SK-N-MC (cell line): Measurements from ENCODE around the gene MFSD6L.

Source experiments
- DNase-seq: peaks from one replicate; pipeline ENCODE4 v3.0.0-alpha.2; 2011; ENCODE audit warnings: low read depth, low spot score
- H3K27ac ChIP-seq: fragments of 200-600 bp; sonication (generic); 2 replicates; pipeline ENCODE4 v1.5.1; 2016; ENCODE audit warnings: mixed run types
- H3K36me3 ChIP-seq: fragments of 200-600 bp; sonication (generic); 2 replicates; pipeline ENCODE4 v1.6.1; 2017; ENCODE audit warnings: antibody characterized with exemption, low read length, mixed read lengths; ENCODE audit not compliant: insufficient read depth
- H3K4me3 ChIP-seq: fragments of 200-600 bp; sonication (generic); 2 replicates; pipeline ENCODE4 v1.5.1; 2016
- H3K9ac ChIP-seq: fragments of 200-600 bp; sonication (generic); 2 replicates; pipeline ENCODE4 v1.8.0; 2017; ENCODE audit warnings: mixed run types, mixed read lengths; ENCODE audit not compliant: insufficient read length
- H3K9me3 ChIP-seq: fragments of 200-600 bp; sonication (generic); 2 replicates; pipeline ENCODE4 v1.6.1; 2017; ENCODE audit warnings: low read depth, mild to moderate bottlenecking, antibody characterized with exemption, low read length, moderate library complexity, mixed read lengths
- EZH2 ChIP-seq: fragments of 200-600 bp; sonication (generic); IDR thresholded peaks from one replicate; pipeline ENCODE4 v1.6.1; 2017; ENCODE audit warnings: antibody characterized with exemption
- FOXP2 ChIP-seq: optimal IDR thresholded peaks from 2 replicates; pipeline ENCODE3; 2011; ENCODE audit warnings: mild to moderate bottlenecking, moderate library complexity; ENCODE audit not compliant: insufficient read depth; ENCODE audit errors: extremely low read length, control extremely low read depth
- POLR2AphosphoS5 ChIP-seq: IDR thresholded peaks from 2 replicates; pipeline ENCODE4 v1.6.1; 2012; ENCODE audit warnings: mild to moderate bottlenecking, low read depth, low read length, borderline replicate concordance

The MFSD6L gene

GRCh38 chr17:8791910-8792270 is 7.3 kb downstream of the MFSD6L start:
- no peak for TF ChIP-seq EZH2
- no peak for TF ChIP-seq POLR2AphosphoS5
- no peak for TF ChIP-seq FOXP2
- Histone ChIP-seq H3K9ac (no peak overlapping the region), H3K36me3 (no peaks in the 10 kb centered on the region), H3K4me3 (no peak overlapping the region), H3K9me3 (no peaks in the 10 kb centered on the region; the same call in 1 of the 2 replicates), H3K27ac (no peak overlapping the region)
- DNase-seq, result no peak

GRCh38 chr17:8791248-8791909 is 7.8 kb downstream of the MFSD6L start:
- H3K27ac ChIP-seq, result no peak overlapping the region
- H3K9me3 ChIP-seq, result no peaks in the 10 kb centered on the region; the same call in 1 of the 2 replicates
- TF ChIP-seq EZH2, result no peak
- no peak for TF ChIP-seq FOXP2
- TF ChIP-seq POLR2AphosphoS5, result no peak
- no peak overlapping the region for H3K4me3 ChIP-seq
- H3K9ac ChIP-seq, result no peak overlapping the region
- no peaks in the 10 kb centered on the region for H3K36me3 ChIP-seq
- no peak for DNase-seq

- Histone ChIP-seq H3K27ac (no peak overlapping the region), H3K9me3 (no peaks in the 10 kb centered on the region; the same call in 1 of the 2 replicates), H3K9ac (no peak overlapping the region), H3K4me3 (no peak overlapping the region), H3K36me3 (no peaks in the 10 kb centered on the region)
- no peak for DNase-seq
- TF ChIP-seq FOXP2 (no peak), POLR2AphosphoS5 (no peak), EZH2 (no peak)
These were observed 9.4 kb downstream of the MFSD6L start for GRCh38 chr17:8789743-8790142.

- no peak overlapping the region for H3K4me3 ChIP-seq
- no peaks in the 10 kb centered on the region for H3K36me3 ChIP-seq
- DNase-seq, result no peak
- no peak overlapping the region for H3K27ac ChIP-seq
- H3K9ac ChIP-seq, result no peak overlapping the region
- TF ChIP-seq EZH2 (no peak), FOXP2 (no peak), POLR2AphosphoS5 (no peak)
- no peaks in the 10 kb centered on the region; the same call in 1 of the 2 replicates for H3K9me3 ChIP-seq
These were observed 10.2 kb downstream of the MFSD6L start for GRCh38 chr17:8788998-8789397.

- Histone ChIP-seq H3K36me3 (no peaks in the 10 kb centered on the region), H3K27ac (no peak overlapping the region), H3K9me3 (no peaks in the 10 kb centered on the region), H3K4me3 (no peak overlapping the region), H3K9ac (no peak overlapping the region)
- TF ChIP-seq FOXP2 (no peak), EZH2 (no peak), POLR2AphosphoS5 (no peak)
- peak; percentile 24 for DNase-seq
These were observed 13.4 kb downstream of the MFSD6L start for GRCh38 chr17:8785547-8786413.

- DNase-seq, result no peak
- no peak for TF ChIP-seq FOXP2
- TF ChIP-seq POLR2AphosphoS5, result no peak
- TF ChIP-seq EZH2, result no peak
- H3K9me3 ChIP-seq, result no peaks in the 10 kb centered on the region
- no peaks in the 10 kb centered on the region for H3K36me3 ChIP-seq
- no peak overlapping the region for H3K9ac ChIP-seq
- no peak overlapping the region for H3K4me3 ChIP-seq
- no peak overlapping the region for H3K27ac ChIP-seq
These were observed 17.0 kb downstream of the MFSD6L start for GRCh38 chr17:8782176-8782575.

- no peak for DNase-seq
- no peak overlapping the region for H3K27ac ChIP-seq
- TF ChIP-seq EZH2, result no peak
- no peak for TF ChIP-seq POLR2AphosphoS5
- H3K9ac ChIP-seq, result no peak overlapping the region
- H3K36me3 ChIP-seq, result no peaks in the 10 kb centered on the region
- no peak overlapping the region for H3K4me3 ChIP-seq
- H3K9me3 ChIP-seq, result no peaks in the 10 kb centered on the region
These were observed 17.4 kb downstream of the MFSD6L start for GRCh38 chr17:8781776-8782175.

GRCh38 chr17:8776881-8777280 is 22.3 kb downstream of the MFSD6L start:
- DNase-seq, result no peak
- no peak overlapping the region for H3K9ac ChIP-seq

GRCh38 chr17:8776248-8776647 is 22.9 kb downstream of the MFSD6L start:
- no peak for DNase-seq
- Histone ChIP-seq H3K9me3 (no peaks in the 10 kb centered on the region), H3K27ac (no peak overlapping the region), H3K4me3 (no peak overlapping the region), H3K9ac (no peak overlapping the region), H3K36me3 (no peaks in the 10 kb centered on the region)
- TF ChIP-seq FOXP2, result no peak
- no peak for TF ChIP-seq POLR2AphosphoS5
- no peak for TF ChIP-seq EZH2

More at GRCh38 chr17:8776881-8777280, 22.3 kb downstream of the MFSD6L start:
- Histone ChIP-seq H3K27ac (no peak overlapping the region), H3K36me3 (no peaks in the 10 kb centered on the region), H3K9me3 (no peaks in the 10 kb centered on the region), H3K4me3 (no peak overlapping the region)
- TF ChIP-seq EZH2 (no peak), FOXP2 (no peak), POLR2AphosphoS5 (no peak)
